GM12878 (cell line): ENCODE measurements around the gene CDK5R1. TPM values are rescaled to one million over a fixed set of nuclear protein-coding genes. Genes with fewer than 3 reads are reported as not detected.

Source experiments
- ATAC-seq: fragments of 200-7000 bp; cut with Tn5 transposase; 3 replicates; pipeline ENCODE4 v1.9.1; 2020; ENCODE audit warnings: mild to moderate bottlenecking, moderate library complexity
- BruUV-seq: library from RNA; stranded (reverse); fragments of 400-500 nt; replicated peaks from 2 replicates; lab custom pipeline; 2021; lab: Mats Ljungman, UMichigan
- CTCF ChIA-PET: fragments of 300-600 bp; sonication (Branson Sonifier 250); formaldehyde crosslinking; extraction: SDS; loops from one replicate; lab custom pipeline; 2021; ENCODE audit warnings: inconsistent platforms; lab: Yijun Ruan, JAX
- POLR2A ChIA-PET: fragments of 350-600 bp; formaldehyde crosslinking; extraction: SDS; loops from one replicate; lab custom pipeline; 2021; ENCODE audit warnings: inconsistent platforms; lab: Charles Lee
- RAD21 ChIA-PET: fragments of 300-600 bp; sonication (Branson Sonifier 250); formaldehyde crosslinking; loops from one replicate; lab custom pipeline; 2023; ENCODE audit warnings: antibody characterized with exemption; ENCODE audit not compliant: unreplicated experiment; lab: Charles Lee
- SMC1A ChIA-PET: fragments of 300-600 bp; sonication (Branson Sonifier 250); formaldehyde crosslinking; loops from one replicate; lab custom pipeline; 2023; ENCODE audit not compliant: unreplicated experiment, uncharacterized antibody; lab: Charles Lee
- DNase-seq: peaks from one replicate; pipeline ENCODE4 v3.0.0-alpha.2; 2011; ENCODE audit warnings: low read depth, low spot score
- FAIRE-seq: peaks from 3 replicates; lab custom pipeline; 2011; peaks lifted over from hg19 to GRCh38; lab: Jason Lieb, UNC
- H2AFZ ChIP-seq: 2 replicates; pipeline ENCODE4 v1.6.0; 2011; ENCODE audit warnings: low read depth, low read length, control low read depth; ENCODE audit not compliant: control insufficient read depth
- H3K27ac ChIP-seq: 2 replicates; pipeline ENCODE4 v1.5.1; 2011; ENCODE audit warnings: control low read depth; ENCODE audit not compliant: control insufficient read depth, insufficient read depth
- H3K27me3 ChIP-seq, 2 experiments: replicated peaks in 1 of 2; 2 replicates each; pipeline versions ENCODE4 v1.6.0 to v1.6.1; 2011; ENCODE audit warnings: low read length in 1 of 2; ENCODE audit not compliant: control insufficient read depth in 2 of 2, insufficient read depth in 2 of 2
- H3K36me3 ChIP-seq, 2 experiments: 2 replicates each; pipeline ENCODE4 v1.5.1; 2011; ENCODE audit warnings: low read length in 1 of 2; ENCODE audit not compliant: control insufficient read depth in 2 of 2, insufficient read depth in 2 of 2
- H3K4me1 ChIP-seq: 2 replicates; pipeline ENCODE4 v1.6.1; 2011; ENCODE audit warnings: mild to moderate bottlenecking, low read length, moderate library complexity, mixed read lengths; ENCODE audit not compliant: control insufficient read depth, insufficient read depth
- H3K4me2 ChIP-seq: 2 replicates; pipeline ENCODE4 v1.6.0; 2011; ENCODE audit warnings: control low read depth; ENCODE audit not compliant: control insufficient read depth, insufficient read depth
- H3K4me3 ChIP-seq: fragments of 200-600 bp; sonication (generic); 2 replicates; pipeline ENCODE4 v1.5.1; 2016
- H3K79me2 ChIP-seq: 2 replicates; pipeline ENCODE4 v1.6.0; 2011; ENCODE audit warnings: low read length; ENCODE audit not compliant: control insufficient read depth, insufficient read depth
- H3K9ac ChIP-seq: 2 replicates; pipeline ENCODE4 v1.8.0; 2011; ENCODE audit warnings: low read length, control low read depth, mixed read lengths; ENCODE audit not compliant: control insufficient read depth, insufficient read depth
- H3K9me3 ChIP-seq: replicated peaks from 3 replicates; pipeline ENCODE4 v1.5.1; 2011; ENCODE audit warnings: mild to moderate bottlenecking, low read length; ENCODE audit not compliant: control insufficient read depth, insufficient read depth
- H4K20me1 ChIP-seq: 2 replicates; pipeline ENCODE4 v1.6.0; 2011; ENCODE audit not compliant: control insufficient read depth, insufficient read depth
- ATF7 ChIP-seq: fragments of 450-650 bp; IDR thresholded peaks from 2 replicates; pipeline ENCODE4 v1.6.1; 2016; ENCODE audit warnings: low read depth, mild to moderate bottlenecking
- CHD2 ChIP-seq: IDR thresholded peaks from 2 replicates; pipeline ENCODE4 v1.6.1; 2011; ENCODE audit warnings: low read depth, low read length, improper control_type of control experiment, borderline replicate concordance
- CREM ChIP-seq: IDR thresholded peaks from 2 replicates; pipeline ENCODE4 v1.6.1; 2014; ENCODE audit warnings: antibody characterized with exemption, low read depth
- EP300 ChIP-seq, 2 experiments: fragments of 150-350 bp in 1 of 2; IDR thresholded peaks; 2 replicates each; pipeline ENCODE4 v1.6.1; 2011 to 2012; ENCODE audit warnings: low read depth in 2 of 2, low read length in 2 of 2, borderline replicate concordance in 1 of 2, improper control_type of control experiment in 1 of 2, inconsistent platforms in 1 of 2; ENCODE audit not compliant: control insufficient read depth in 1 of 2
- ESRRA ChIP-seq: IDR thresholded peaks from 2 replicates; pipeline ENCODE4 v1.6.1; 2012; ENCODE audit warnings: mild to moderate bottlenecking, low read length, improper control_type of control experiment
- IKZF2 ChIP-seq, 2 experiments: fragments of 450-650 bp; IDR thresholded peaks; 2 replicates each; pipeline ENCODE4 v1.6.1; 2017; ENCODE audit warnings: mild to moderate bottlenecking in 2 of 2, moderate library complexity in 2 of 2
- IRF5 ChIP-seq: fragments of 450-650 bp; IDR thresholded peaks from 2 replicates; pipeline ENCODE4 v1.6.1; 2017; ENCODE audit warnings: borderline replicate concordance
- PKNOX1 ChIP-seq: fragments of 450-650 bp; IDR thresholded peaks from 2 replicates; pipeline ENCODE4 v1.6.1; 2016; ENCODE audit warnings: mild to moderate bottlenecking
- PRDM15 ChIP-seq: fragments of 450-650 bp; formaldehyde crosslinking; IDR thresholded peaks from 2 replicates; pipeline ENCODE4 v1.4.0; 2020; ENCODE audit warnings: mild to moderate bottlenecking, moderate library complexity
- RCOR1 ChIP-seq: conservative IDR thresholded peaks from 2 replicates; pipeline ENCODE4 v1.6.1; 2012; ENCODE audit warnings: low read depth, low read length, improper control_type of control experiment
- RELB ChIP-seq: fragments of 450-650 bp; IDR thresholded peaks from 2 replicates; pipeline ENCODE4 v1.6.1; 2017; ENCODE audit warnings: low read depth, mild to moderate bottlenecking, moderate library complexity
- ZBTB11 ChIP-seq: fragments of 450-650 bp; formaldehyde crosslinking; IDR thresholded peaks from 2 replicates; pipeline ENCODE4 v1.5.0; 2022; ENCODE audit warnings: mild to moderate bottlenecking, missing genetic modification characterization
- WGBS: methylation state at CpG from one replicate; pipeline ENCODE4 v1.1.6; 2016; ENCODE audit warnings: low lambda C conversion rate; ENCODE audit not compliant: insufficient replicate concordance, insufficient coverage; ENCODE audit errors: missing lambda C conversion rate; 5-methylcytosine and 5-hydroxymethylcytosine counted together
- in situ Hi-C: fragments of 300-500 bp; cut with MboI; formaldehyde crosslinking; loops from 9 replicates; pipeline ENCODE4 v1.14.3; 2018; ENCODE audit warnings: mixed read lengths
- intact Hi-C: fragments of 100-400 bp; cut with micrococcal nuclease; formaldehyde crosslinking; loops from one replicate; pipeline ENCODE4 v1.14.2; 2022; ENCODE audit not compliant: unreplicated experiment
- polyA plus RNA-seq, 11 experiments: library from polyadenylated mRNA; depleted of rRNA in 4 of 11; unstranded in 6 of 11; stranded (reverse) in 5 of 11; fragments of >200 nt; fragmentation: Nextera tagmentation in 4 of 11; fragmentation: Illumina TruSeq in 1 of 11; extraction: Ambion mirVana in 4 of 11; extraction: Trizol in 1 of 11; gene quantifications; 1 replicate in 1 of 11; 2 replicates in 10 of 11; pipeline versions ENCODE4 v1.2.1 to v1.2.3, GENCODE V29; 2011 to 2016; ENCODE audit warnings: inconsistent platforms in 2 of 11, missing spikeins in 2 of 11, low read depth in 1 of 11
- total RNA-seq, 4 experiments: library from RNA; depleted of rRNA in 3 of 4; stranded (reverse); fragments of >200 nt in 3 of 4; fragmentation: Illumina TruSeq in 1 of 4; extraction: Trizol in 1 of 4; gene quantifications; 2 replicates each; pipeline versions ENCODE4 v1.2.1 to v1.2.3, GENCODE V29; 2013 to 2021

CDK5R1 gene
- total and polyA plus RNA-seq, 10 of the 15 experiments (the other 5 are each of a cell fraction or from before 2014, with no cell fraction given): 1.1 to 28.3 (median 12.2) TPM

GRCh38 chr17:32513579-32513978, 26.8 kb downstream of the CDK5R1 start:
- no peak overlapping the region for H3K4me2 ChIP-seq
- no peak for DNase-seq
- no peak for FAIRE-seq
- H3K9me3 ChIP-seq: no peaks in the 10 kb centered on the region
- ATAC-seq: no peak
- H3K4me3 ChIP-seq: no peak overlapping the region
- no peak overlapping the region for H3K9ac ChIP-seq
- no TSS peak for BruUV-seq
- H4K20me1 ChIP-seq: no peaks in the 10 kb centered on the region
- H3K79me2 ChIP-seq: no peaks in the 10 kb centered on the region
- no peaks in the 10 kb centered on the region for H3K36me3 ChIP-seq
- CTCF ChIA-PET: interaction anchor here (2.6 to 3.1 kb wide), 2 partner anchors 22 to 29 kb away, joined by 8 to 18 read pairs; no protein-coding TSS in a partner anchor
- peaks cover 40% of the 10 kb centered on the region for H3K4me1 ChIP-seq
- SMC1A ChIA-PET: interaction anchor here (0.6 to 13.7 kb wide), 5 partner anchors 10 to 94 kb away, joined by 3 to 286 read pairs (median 4); partner anchors contain the start of gene CDK5R1
- RAD21 ChIA-PET: interaction anchor here (1.3 to 19.5 kb wide), 4 partner anchors 9 to 40 kb away, joined by 3 to 543 read pairs (median 20); partner anchors contain the start of gene CDK5R1
- no peak overlapping the region for H2AFZ ChIP-seq
- H3K27ac ChIP-seq: no peak overlapping the region
- intact Hi-C loops: no loop called here
- in situ Hi-C loops: no loop called here
- 94% methylated on average over 3 of the region's 3 CpGs for WGBS
- POLR2A ChIA-PET: interaction anchor here (0.7 to 18.8 kb wide), 4 partner anchors 10 to 119 kb away, joined by 3 to 308 read pairs (median 12); partner anchors contain the start of gene CDK5R1
- H3K27me3 ChIP-seq: no peaks in the 10 kb centered on the region
- TF ChIP-seq RELB: no peak
- no peak for TF ChIP-seq CHD2
- no peak for TF ChIP-seq PKNOX1
- no peak for TF ChIP-seq CREM
- TF ChIP-seq ESRRA: no peak
- TF ChIP-seq EP300 (IDR thresholded peaks at IDR 0.05; ENCODE audit: borderline replicate concordance in 1 of 2, control insufficient read depth in 1 of 2, low read depth in 2 of 2, low read length in 2 of 2): no peak
- TF ChIP-seq IKZF2 (IDR thresholded peaks at IDR 0.05): no peak
- no peak for TF ChIP-seq PRDM15
- TF ChIP-seq IRF5: no peak
- no peak for TF ChIP-seq ZBTB11
- TF ChIP-seq ATF7: no peak
- TF ChIP-seq RCOR1: no peak
